HK-2 (cell line): ENCODE data around the gene ZNF804B.

Experiments
- DNase-seq: peaks from one replicate; pipeline ENCODE4 v3.0.0-alpha.2; 2018; ENCODE audit not compliant: unreplicated experiment

ZNF804B gene

DNA sequence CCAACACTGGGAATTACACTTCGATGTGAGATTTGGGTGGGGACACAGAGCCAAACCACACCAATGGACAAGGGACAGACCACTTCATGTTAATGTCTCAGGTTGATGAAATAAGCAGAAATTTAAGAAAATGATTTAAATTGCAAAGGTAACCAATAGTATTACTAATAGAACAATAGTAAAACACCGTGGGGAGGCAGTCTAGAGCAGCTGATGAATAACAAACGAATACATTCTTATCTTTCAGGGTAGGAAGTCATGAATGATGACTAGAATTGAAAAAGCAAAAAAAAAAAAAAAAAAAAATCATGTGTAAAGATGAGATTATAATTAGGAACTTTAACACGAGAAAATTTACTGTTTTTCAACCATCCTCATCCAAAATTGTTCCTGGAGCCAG, 207.9 kb downstream of the ZNF804B start:
- no peak for DNase-seq

- no peak for DNase-seq
Observed at GRCh38 chr7:88969167-88969566, 209.7 kb downstream of the ZNF804B start.

DNA sequence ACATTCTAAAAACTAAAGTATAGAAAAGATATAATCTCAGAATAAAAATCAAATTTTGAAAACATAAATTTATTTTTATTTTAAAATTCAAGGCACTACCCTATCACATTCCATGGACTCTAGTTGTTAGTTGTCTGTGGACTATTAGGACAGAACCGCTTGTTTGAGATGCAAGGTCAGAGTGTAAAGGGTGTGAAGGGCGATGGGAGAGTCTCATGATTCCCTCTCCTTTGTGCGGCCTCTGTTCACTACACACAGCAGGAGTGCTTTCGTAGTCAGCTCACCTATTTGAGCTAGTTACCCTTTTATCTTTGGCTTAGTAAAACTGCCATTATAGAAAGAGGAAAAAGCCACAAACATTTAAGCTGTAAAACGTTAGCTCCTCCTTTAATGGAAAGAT, 225.8 kb downstream of the ZNF804B start:
- no peak for DNase-seq

DNA sequence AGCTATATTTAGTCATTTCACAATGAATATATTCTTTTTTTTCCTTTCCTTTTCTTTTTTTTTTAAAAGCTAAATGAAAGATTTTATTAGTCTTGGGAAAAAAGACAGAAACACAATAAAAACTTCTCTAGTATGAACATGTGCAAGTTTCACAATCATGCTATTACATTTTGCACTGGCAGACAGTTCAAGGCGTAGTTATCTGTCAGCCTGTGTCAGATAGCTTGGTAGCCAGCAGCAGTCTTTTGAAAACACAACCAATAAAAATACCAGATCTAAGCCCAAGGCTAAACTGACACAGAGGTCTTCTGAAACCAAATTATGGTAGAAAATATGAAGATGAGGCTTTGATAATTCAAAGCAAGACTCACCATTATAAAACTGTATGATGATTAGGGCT, 241.8 kb downstream of the ZNF804B start:
- DNase-seq, result no peak

DNA sequence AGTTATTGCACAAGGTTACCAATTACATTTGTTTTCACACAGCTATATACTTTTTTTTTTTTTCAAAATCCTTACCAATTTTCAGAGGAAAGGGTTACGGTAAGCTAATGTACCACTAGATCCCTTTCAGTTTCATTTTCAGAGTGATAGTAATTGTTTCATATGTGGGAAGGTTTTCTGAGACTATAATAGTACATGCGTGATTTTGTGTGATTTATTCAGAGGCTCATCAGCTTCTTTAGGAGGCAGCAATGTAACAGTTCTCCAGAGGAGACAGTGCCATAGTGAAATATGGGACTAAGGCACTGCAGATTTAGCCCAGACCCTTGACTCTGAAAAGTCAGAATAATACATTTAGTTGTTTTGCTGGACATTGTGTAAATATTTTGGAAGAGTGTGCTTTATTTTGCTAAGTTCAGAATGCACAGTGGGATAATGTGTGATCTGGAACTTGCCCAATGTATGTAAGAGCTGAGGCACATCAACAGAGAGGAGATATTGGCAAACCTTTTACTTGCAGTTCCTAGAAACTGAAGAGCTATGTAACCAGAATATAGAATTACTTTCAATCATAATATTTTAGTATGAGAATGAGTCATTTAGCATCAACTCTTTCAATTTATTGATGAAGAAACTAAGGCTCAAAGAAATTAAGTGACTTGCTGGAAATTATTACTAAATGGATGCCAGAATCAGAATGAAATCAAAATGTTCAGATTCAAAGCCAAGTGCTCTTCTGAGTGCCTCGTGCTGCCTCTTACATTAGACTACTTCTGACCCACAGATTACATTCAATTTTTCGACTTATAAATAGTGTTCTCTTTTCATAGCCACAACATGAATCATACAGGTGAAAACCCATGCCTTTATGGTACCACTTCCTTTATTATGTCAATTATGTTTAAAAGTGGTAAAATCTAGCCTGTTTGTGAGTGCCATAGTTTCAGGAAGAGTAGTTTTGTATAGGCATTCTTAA, 243.8 kb downstream of the ZNF804B start:
- no peak for DNase-seq

- DNase-seq, result no peak
Observed at GRCh38 chr7:89012016-89012415, 252.5 kb downstream of the ZNF804B start.

GRCh38 chr7:89017695-89018094, 258.2 kb downstream of the ZNF804B start:
- no peak for DNase-seq

DNA sequence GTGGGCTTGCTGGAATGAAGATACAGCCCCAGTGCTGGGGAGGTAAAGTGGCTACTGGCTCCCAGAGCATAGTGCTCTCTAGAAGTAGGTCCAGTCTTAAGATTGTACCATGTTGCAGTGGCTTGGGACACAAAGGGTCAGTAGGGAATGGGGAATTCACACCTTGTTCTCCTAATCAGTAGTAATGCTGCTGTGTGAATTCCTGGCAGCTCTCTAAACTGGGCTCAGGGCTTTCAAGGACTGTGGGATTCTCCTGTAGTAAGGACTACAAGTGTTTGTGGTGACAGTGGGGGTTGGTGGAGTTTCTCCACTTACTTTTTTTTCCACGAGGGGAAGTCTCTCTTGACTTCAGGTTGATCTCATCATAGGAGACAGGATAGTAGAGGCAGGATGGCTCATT, 262.2 kb downstream of the ZNF804B start:
- DNase-seq, result no peak

GRCh38 chr7:89023206-89023605, 263.7 kb downstream of the ZNF804B start:
- no peak for DNase-seq

DNA sequence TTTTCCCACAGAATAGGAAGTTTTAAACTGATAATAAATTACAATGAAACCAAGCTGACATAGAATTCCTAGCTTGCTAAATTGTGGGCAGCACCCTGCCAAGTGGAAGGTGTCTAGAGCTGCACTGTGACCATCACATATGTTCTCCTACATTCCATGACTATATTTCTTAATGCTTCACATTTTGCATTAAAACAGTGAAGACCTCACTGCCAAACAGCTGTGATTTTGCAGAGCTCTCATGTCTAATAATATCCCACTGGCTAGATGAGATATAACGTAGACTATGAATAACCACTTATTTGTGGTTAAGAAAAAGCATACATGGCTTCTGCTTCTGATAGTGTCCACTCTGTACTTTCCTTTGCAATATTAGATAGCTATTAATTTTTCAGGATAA, 264.4 kb downstream of the ZNF804B start:
- no peak for DNase-seq

GRCh38 chr7:89027781-89028180, 268.3 kb downstream of the ZNF804B start:
- DNase-seq, result no peak

DNA sequence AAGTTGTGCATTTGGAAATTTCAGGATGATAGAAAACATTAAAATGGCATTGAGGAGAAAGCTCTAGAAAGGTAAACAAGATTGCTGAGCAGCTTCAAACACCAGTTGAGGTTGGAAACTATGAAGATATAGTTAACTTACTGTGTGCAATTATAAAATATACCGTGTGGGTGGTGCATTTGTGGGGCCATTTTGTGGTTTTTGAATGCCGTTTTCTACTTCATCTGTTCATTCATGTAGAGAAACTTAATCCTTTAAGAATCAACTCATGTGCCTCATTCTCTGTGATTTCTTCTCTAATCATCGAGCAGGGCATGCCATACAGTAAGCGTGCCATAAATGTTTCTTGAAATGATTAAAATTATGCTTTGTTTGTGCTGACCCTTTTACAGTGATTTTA, 268.8 kb downstream of the ZNF804B start:
- no peak for DNase-seq

DNA sequence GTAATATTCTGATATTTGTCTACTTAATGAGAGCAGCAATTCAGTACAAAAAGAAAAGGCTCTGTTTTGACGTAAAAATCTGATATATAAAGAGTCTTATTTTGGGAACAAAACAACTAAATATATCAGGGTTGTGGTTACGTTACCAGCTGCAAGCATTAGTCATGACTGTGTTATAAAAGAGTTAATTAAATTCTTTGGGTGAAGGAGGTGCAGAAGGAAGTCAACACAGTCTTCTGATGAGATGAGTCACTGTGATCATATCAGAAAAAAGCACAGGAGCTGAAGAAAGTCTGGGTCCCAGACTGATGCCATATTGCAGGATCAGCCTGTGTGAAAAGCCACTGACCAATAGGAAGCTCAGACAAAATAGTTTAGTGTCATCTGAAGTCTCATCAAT, 270.4 kb downstream of the ZNF804B start:
- no peak for DNase-seq

DNA sequence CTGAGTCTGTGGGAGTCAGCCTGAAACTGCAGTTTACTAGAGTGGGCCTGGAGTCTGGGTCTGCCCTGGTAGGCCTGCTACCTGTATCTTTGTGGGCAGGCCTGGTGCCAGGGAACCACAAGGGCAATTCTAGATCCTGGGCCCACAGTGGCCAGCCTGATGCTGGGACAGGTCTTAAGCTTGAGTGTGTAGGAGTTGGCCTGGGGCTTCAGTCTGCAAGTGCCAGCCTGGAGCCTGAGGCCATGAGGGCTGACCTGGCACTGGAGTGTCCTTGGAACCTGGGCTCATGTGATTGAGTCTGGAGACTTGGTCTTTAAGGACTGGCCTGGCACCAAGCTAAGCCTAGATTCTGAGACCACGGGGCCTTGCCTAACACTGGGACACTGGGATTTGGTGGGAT, 281.7 kb downstream of the ZNF804B start:
- DNase-seq, result no peak

- no peak for DNase-seq
Observed at GRCh38 chr7:89042940-89043339, 283.4 kb downstream of the ZNF804B start.

GRCh38 chr7:89049043-89049442, 289.5 kb downstream of the ZNF804B start:
- DNase-seq, result no peak

- DNase-seq, result no peak
Observed at GRCh38 chr7:89053130-89053529, 293.6 kb downstream of the ZNF804B start.

DNA sequence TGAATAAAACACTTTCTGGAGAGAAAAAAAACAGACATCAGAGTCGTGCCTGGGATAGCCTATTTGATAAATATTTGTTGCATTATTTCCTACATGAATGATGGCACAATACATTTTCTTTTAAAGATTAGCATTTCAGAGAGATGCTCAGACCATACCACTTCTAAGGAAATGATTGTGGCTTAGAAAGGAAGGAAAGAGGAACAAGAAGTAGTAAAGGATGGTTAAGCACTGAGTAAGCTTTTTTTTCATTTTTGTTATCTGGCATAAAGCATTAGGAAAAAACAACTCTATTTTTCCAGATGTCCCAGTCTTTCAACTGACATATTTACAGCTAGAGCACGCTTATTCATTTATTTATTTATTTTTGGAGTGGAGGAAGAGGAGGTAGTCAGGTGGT, 294.9 kb downstream of the ZNF804B start:
- no peak for DNase-seq

DNA sequence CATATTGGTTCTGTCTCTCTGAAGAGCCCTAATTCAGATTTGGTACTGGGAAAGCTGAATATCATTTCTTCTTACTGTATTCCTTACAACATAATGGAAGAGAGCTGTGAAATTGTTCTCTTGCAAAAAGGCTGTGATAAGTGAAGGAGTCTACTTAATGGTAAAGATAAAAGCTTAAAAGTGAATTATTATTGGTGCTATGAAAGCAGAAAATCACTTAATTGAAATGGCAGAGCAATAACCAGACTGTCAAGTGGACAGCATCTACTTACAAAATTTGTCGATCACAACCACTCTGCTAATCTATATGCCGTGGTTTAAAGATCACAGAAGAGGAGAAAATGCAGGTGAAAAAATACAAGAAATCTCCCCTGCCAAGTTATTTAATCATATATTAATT, 300.7 kb downstream of the ZNF804B start:
- no peak for DNase-seq

GRCh38 chr7:89064831-89065230, 305.3 kb downstream of the ZNF804B start:
- no peak for DNase-seq

- DNase-seq, result no peak
Observed at GRCh38 chr7:89067048-89067447, 307.5 kb downstream of the ZNF804B start.

GRCh38 chr7:89072081-89072480, 312.6 kb downstream of the ZNF804B start:
- DNase-seq, result no peak

GRCh38 chr7:89073776-89074175, 314.3 kb downstream of the ZNF804B start:
- DNase-seq, result no peak

DNA sequence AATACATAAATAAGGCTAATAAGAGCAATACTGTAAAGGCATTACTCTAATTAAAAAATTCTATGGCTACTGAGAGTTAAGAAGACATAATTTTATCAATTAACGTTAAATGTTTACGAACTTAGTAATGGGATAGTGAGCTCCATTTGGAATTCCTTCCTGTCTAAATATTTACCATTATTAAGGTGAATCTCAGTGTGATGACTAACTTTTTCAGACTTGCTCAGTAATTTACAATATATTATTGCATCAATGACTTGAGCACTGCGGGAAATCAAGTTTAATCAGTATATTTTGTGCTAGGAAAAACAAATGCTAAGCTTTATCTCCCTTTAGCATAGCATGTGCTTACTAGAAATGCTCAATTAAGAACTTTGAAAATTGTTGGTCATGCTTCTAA, 318.5 kb downstream of the ZNF804B start:
- DNase-seq, result no peak
